ENCODE results near the gene SYT1. TPM values are rescaled to one million over a fixed set of nuclear protein-coding genes. Genes with fewer than 3 reads are reported as not detected.

SYT1 gene
- total RNA-seq, 1 donor from 2014 or later: 2.1 TPM

GRCh38 chr12:78964521-78964920, 99.9 kb downstream of the SYT1 start:
- no peaks in the 10 kb centered on the region for H3K9me3 ChIP-seq (ENCODE audit: control insufficient read depth in 3 of 3, low read length in 3 of 3)
- no peaks in the 10 kb centered on the region for H3K36me3 ChIP-seq (ENCODE audit: control insufficient read depth in 3 of 3, insufficient read depth in 3 of 3, low read length in 3 of 3)
- H3K27me3 ChIP-seq (ENCODE audit: control insufficient read depth in 3 of 3, insufficient read depth in 3 of 3, low read length in 3 of 3): no peaks in the 10 kb centered on the region
- no peak overlapping the region for H3K9ac ChIP-seq (ENCODE audit: low read depth in 1 of 3, low read length in 3 of 3)
- H3K27ac ChIP-seq (ENCODE audit: low read depth, low read length): no peak overlapping the region
- no peak overlapping the region for H3K4me3 ChIP-seq (ENCODE audit: low read length in 3 of 3)
- no peaks in the 10 kb centered on the region for H3K4me1 ChIP-seq (ENCODE audit: control insufficient read depth in 3 of 3, insufficient read depth in 3 of 3, low read length in 3 of 3)

DNA sequence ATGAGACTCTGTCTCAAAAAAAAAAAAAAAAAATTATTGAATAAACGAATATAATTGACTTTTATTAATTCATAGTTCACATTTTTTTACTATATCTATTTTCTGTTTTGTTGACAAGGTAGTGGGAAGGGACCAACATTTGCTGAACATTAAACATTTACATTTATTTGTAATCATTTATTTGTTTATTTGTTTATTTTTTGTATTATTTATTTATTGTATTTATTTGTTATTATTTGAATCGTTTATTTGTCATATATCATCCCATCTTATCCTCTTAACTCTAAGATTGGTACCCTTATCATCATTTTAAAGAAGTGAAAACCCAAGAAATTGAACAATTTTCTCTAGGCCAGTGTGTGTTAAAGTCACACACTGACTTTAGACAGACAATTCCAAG, 101.5 kb downstream of the SYT1 start:
- Histone ChIP-seq H3K4me3 (ENCODE audit: low read length in 3 of 3) (no peak overlapping the region), H3K4me1 (ENCODE audit: control insufficient read depth in 3 of 3, insufficient read depth in 3 of 3, low read length in 3 of 3) (no peaks in the 10 kb centered on the region), H3K9me3 (ENCODE audit: control insufficient read depth in 3 of 3, low read length in 3 of 3) (no peaks in the 10 kb centered on the region), H3K36me3 (ENCODE audit: control insufficient read depth in 3 of 3, insufficient read depth in 3 of 3, low read length in 3 of 3) (no peaks in the 10 kb centered on the region), H3K9ac (ENCODE audit: low read depth in 1 of 3, low read length in 3 of 3) (no peak overlapping the region), H3K27ac (ENCODE audit: low read depth, low read length) (no peak overlapping the region), H3K27me3 (ENCODE audit: control insufficient read depth in 3 of 3, insufficient read depth in 3 of 3, low read length in 3 of 3) (no peaks in the 10 kb centered on the region)

DNA sequence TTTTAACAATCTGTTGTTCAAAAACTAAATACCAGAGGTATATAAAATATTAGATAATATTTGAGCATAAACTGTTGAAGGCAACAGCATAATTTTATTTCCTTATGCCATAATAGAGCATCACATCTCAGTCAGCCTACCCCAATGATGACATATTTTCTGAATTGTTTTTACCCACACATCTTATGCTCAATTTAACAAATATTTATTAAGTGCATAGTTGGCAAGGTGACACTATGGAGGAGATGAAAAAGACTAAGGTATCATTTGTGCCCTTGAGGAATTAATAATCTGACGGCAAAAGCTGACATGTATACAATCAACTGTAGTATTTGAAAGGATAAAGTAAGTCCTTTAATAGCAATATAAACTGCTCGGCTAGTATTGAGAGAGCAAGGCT, 102.4 kb downstream of the SYT1 start:
- Histone ChIP-seq H3K9me3 (ENCODE audit: control insufficient read depth in 3 of 3, low read length in 3 of 3) (no peaks in the 10 kb centered on the region), H3K27ac (ENCODE audit: low read depth, low read length) (no peak overlapping the region), H3K4me3 (ENCODE audit: low read length in 3 of 3) (no peak overlapping the region), H3K4me1 (ENCODE audit: control insufficient read depth in 3 of 3, insufficient read depth in 3 of 3, low read length in 3 of 3) (no peaks in the 10 kb centered on the region), H3K9ac (ENCODE audit: low read depth in 1 of 3, low read length in 3 of 3) (no peak overlapping the region), H3K27me3 (ENCODE audit: control insufficient read depth in 3 of 3, insufficient read depth in 3 of 3, low read length in 3 of 3) (no peaks in the 10 kb centered on the region), H3K36me3 (ENCODE audit: control insufficient read depth in 3 of 3, insufficient read depth in 3 of 3, low read length in 3 of 3) (no peaks in the 10 kb centered on the region)

DNA sequence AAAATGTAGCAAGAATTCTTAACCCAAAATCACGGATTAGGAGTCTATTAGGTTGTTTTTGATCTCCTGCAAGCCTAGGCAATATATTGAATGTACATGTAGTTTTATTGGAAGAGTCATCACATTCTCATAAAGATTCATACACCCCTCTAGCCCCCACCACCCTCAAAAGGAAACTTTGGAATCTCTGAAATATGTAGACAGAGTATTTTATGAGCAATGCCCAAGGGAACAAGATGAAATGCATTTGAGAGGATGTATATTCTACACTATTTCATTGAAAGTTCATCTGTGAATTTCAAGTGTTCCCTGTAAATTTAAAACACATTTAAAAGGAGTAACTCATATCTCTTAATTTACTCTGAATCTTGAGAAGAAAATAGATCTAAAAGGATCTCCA, 103.7 kb downstream of the SYT1 start:
- Histone ChIP-seq H3K27me3 (ENCODE audit: control insufficient read depth in 3 of 3, insufficient read depth in 3 of 3, low read length in 3 of 3) (no peaks in the 10 kb centered on the region), H3K9ac (ENCODE audit: low read depth in 1 of 3, low read length in 3 of 3) (no peak overlapping the region), H3K4me3 (ENCODE audit: low read length in 3 of 3) (no peak overlapping the region), H3K9me3 (ENCODE audit: control insufficient read depth in 3 of 3, low read length in 3 of 3) (no peaks in the 10 kb centered on the region), H3K4me1 (ENCODE audit: control insufficient read depth in 3 of 3, insufficient read depth in 3 of 3, low read length in 3 of 3) (no peaks in the 10 kb centered on the region), H3K27ac (ENCODE audit: low read depth, low read length) (no peak overlapping the region), H3K36me3 (ENCODE audit: control insufficient read depth in 3 of 3, insufficient read depth in 3 of 3, low read length in 3 of 3) (no peaks in the 10 kb centered on the region)

- Histone ChIP-seq H3K4me3 (ENCODE audit: low read length in 3 of 3) (no peak overlapping the region), H3K9me3 (ENCODE audit: control insufficient read depth in 3 of 3, low read length in 3 of 3) (no peaks in the 10 kb centered on the region), H3K4me1 (ENCODE audit: control insufficient read depth in 3 of 3, insufficient read depth in 3 of 3, low read length in 3 of 3) (no peaks in the 10 kb centered on the region), H3K36me3 (ENCODE audit: control insufficient read depth in 3 of 3, insufficient read depth in 3 of 3, low read length in 3 of 3) (no peaks in the 10 kb centered on the region), H3K9ac (ENCODE audit: low read depth in 1 of 3, low read length in 3 of 3) (no peak overlapping the region), H3K27ac (ENCODE audit: low read depth, low read length) (no peak overlapping the region), H3K27me3 (ENCODE audit: control insufficient read depth in 3 of 3, insufficient read depth in 3 of 3, low read length in 3 of 3) (no peaks in the 10 kb centered on the region)
Observed at GRCh38 chr12:78970041-78970440, 105.5 kb downstream of the SYT1 start.

- H3K27me3 ChIP-seq (ENCODE audit: control insufficient read depth in 3 of 3, insufficient read depth in 3 of 3, low read length in 3 of 3): no peaks in the 10 kb centered on the region
- no peaks in the 10 kb centered on the region for H3K36me3 ChIP-seq (ENCODE audit: control insufficient read depth in 3 of 3, insufficient read depth in 3 of 3, low read length in 3 of 3)
- no peak overlapping the region for H3K9ac ChIP-seq (ENCODE audit: low read depth in 1 of 3, low read length in 3 of 3)
- H3K4me1 ChIP-seq (ENCODE audit: control insufficient read depth in 3 of 3, insufficient read depth in 3 of 3, low read length in 3 of 3): no peaks in the 10 kb centered on the region
- no peak overlapping the region for H3K4me3 ChIP-seq (ENCODE audit: low read length in 3 of 3)
- H3K27ac ChIP-seq (ENCODE audit: low read depth, low read length): no peak overlapping the region
- no peaks in the 10 kb centered on the region for H3K9me3 ChIP-seq (ENCODE audit: control insufficient read depth in 3 of 3, low read length in 3 of 3)
Observed at GRCh38 chr12:78977304-78977867, 112.8 kb downstream of the SYT1 start.

- no peaks in the 10 kb centered on the region for H3K4me1 ChIP-seq (ENCODE audit: control insufficient read depth in 3 of 3, insufficient read depth in 3 of 3, low read length in 3 of 3)
- H3K4me3 ChIP-seq (ENCODE audit: low read length in 3 of 3): no peak overlapping the region
- H3K9ac ChIP-seq (ENCODE audit: low read depth in 1 of 3, low read length in 3 of 3): no peak overlapping the region
- H3K36me3 ChIP-seq (ENCODE audit: control insufficient read depth in 3 of 3, insufficient read depth in 3 of 3, low read length in 3 of 3): no peaks in the 10 kb centered on the region
- H3K27me3 ChIP-seq (ENCODE audit: control insufficient read depth in 3 of 3, insufficient read depth in 3 of 3, low read length in 3 of 3): no peaks in the 10 kb centered on the region
- H3K9me3 ChIP-seq (ENCODE audit: control insufficient read depth in 3 of 3, low read length in 3 of 3): no peaks in the 10 kb centered on the region
- H3K27ac ChIP-seq (ENCODE audit: low read depth, low read length): no peak overlapping the region
Observed at GRCh38 chr12:78994168-78994791, 129.7 kb downstream of the SYT1 start.

DNA sequence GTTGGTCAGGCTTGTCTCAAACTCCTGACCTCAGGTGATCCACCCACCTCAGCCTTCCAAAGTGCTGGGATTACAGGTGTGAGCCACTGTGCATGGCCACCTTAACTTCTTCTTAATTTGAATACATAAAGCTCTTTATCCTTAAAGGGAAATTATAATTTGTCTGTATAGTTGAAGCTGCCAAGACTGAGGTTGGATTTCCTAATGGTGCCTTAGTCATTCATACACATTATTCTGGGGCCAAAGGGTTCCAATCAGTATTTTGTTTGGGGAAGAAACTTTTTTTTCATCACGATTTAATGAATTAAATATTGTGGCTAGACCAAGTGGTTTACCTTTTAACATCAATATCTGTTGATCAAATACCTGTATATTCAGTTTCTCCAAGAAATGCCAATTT, 135.9 kb downstream of the SYT1 start:
- Histone ChIP-seq H3K4me3 (ENCODE audit: low read length in 3 of 3) (no peak overlapping the region), H3K27ac (ENCODE audit: low read depth, low read length) (no peak overlapping the region)

DNA sequence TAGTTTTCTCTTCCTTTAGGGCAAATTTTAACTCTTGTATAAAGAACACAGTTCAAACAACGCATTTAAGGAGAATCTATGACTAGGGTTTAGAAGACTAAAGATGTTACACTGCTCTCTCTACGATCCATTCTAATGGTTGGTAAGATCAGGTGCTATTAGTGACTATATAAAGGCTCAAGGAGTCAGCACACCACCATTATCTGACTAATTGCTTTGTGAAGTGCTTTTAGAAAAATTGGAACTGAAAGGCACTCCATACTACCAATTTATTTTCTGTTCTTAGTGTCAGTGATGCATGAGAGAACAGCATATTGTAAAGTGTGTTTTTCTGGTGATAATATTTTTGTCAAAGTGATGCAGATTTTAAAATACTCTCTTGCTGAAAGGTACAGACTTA, 136.8 kb downstream of the SYT1 start:
- no peaks in the 10 kb centered on the region for H3K4me1 ChIP-seq (ENCODE audit: control insufficient read depth in 3 of 3, insufficient read depth in 3 of 3, low read length in 3 of 3)
- H3K9ac ChIP-seq (ENCODE audit: low read depth in 1 of 3, low read length in 3 of 3): no peak overlapping the region
- H3K36me3 ChIP-seq (ENCODE audit: control insufficient read depth in 3 of 3, insufficient read depth in 3 of 3, low read length in 3 of 3): no peaks in the 10 kb centered on the region
- H3K9me3 ChIP-seq (ENCODE audit: control insufficient read depth in 3 of 3, low read length in 3 of 3): no peaks in the 10 kb centered on the region
- H3K27me3 ChIP-seq (ENCODE audit: control insufficient read depth in 3 of 3, insufficient read depth in 3 of 3, low read length in 3 of 3): no peaks in the 10 kb centered on the region
- no peak overlapping the region for H3K27ac ChIP-seq (ENCODE audit: low read depth, low read length)
- no peak overlapping the region for H3K4me3 ChIP-seq (ENCODE audit: low read length in 3 of 3)

More for the DNA sequence above, 135.9 kb downstream of the SYT1 start:
- no peaks in the 10 kb centered on the region for H3K4me1 ChIP-seq (ENCODE audit: control insufficient read depth in 3 of 3, insufficient read depth in 3 of 3, low read length in 3 of 3)
- H3K36me3 ChIP-seq (ENCODE audit: control insufficient read depth in 3 of 3, insufficient read depth in 3 of 3, low read length in 3 of 3): no peaks in the 10 kb centered on the region
- H3K9ac ChIP-seq (ENCODE audit: low read depth in 1 of 3, low read length in 3 of 3): no peak overlapping the region
- no peaks in the 10 kb centered on the region for H3K27me3 ChIP-seq (ENCODE audit: control insufficient read depth in 3 of 3, insufficient read depth in 3 of 3, low read length in 3 of 3)
- no peaks in the 10 kb centered on the region for H3K9me3 ChIP-seq (ENCODE audit: control insufficient read depth in 3 of 3, low read length in 3 of 3)

DNA sequence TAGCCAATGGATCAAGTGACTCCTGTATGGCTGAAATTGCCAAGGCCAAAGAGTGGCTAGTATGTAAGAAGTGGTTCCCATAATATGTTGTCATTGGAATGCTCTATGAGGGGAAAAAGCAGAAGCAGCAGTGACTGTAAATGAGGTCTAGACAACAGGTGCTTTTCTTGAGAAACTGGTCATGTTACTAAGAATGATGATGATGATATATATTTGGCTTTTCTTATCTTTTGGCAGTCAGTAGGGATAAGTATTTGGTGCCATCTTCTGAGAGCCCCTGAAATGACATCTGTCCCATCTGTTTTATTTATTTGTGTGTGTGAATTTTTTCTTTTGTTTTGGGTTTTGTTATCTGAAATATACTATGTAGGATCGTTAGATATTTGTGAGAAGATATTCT, 141.7 kb downstream of the SYT1 start:
- no peaks in the 10 kb centered on the region for H3K4me1 ChIP-seq (ENCODE audit: control insufficient read depth in 3 of 3, insufficient read depth in 3 of 3, low read length in 3 of 3)
- no peaks in the 10 kb centered on the region for H3K9me3 ChIP-seq (ENCODE audit: control insufficient read depth in 3 of 3, low read length in 3 of 3)
- H3K27me3 ChIP-seq (ENCODE audit: control insufficient read depth in 3 of 3, insufficient read depth in 3 of 3, low read length in 3 of 3): no peaks in the 10 kb centered on the region
- no peak overlapping the region for H3K4me3 ChIP-seq (ENCODE audit: low read length in 3 of 3)
- no peak overlapping the region for H3K27ac ChIP-seq (ENCODE audit: low read depth, low read length)
- H3K9ac ChIP-seq (ENCODE audit: low read depth in 1 of 3, low read length in 3 of 3): no peak overlapping the region
- no peaks in the 10 kb centered on the region for H3K36me3 ChIP-seq (ENCODE audit: control insufficient read depth in 3 of 3, insufficient read depth in 3 of 3, low read length in 3 of 3)
